Embryonic facial prominence (tissue), 1 donor: ENCODE measurements around the gene LENG1.

Experiments used
- DNase-seq: peaks from one replicate; pipeline ENCODE4 v3.0.0-alpha.2; 2016; ENCODE audit errors: extremely low spot score

Gene LENG1

DNA sequence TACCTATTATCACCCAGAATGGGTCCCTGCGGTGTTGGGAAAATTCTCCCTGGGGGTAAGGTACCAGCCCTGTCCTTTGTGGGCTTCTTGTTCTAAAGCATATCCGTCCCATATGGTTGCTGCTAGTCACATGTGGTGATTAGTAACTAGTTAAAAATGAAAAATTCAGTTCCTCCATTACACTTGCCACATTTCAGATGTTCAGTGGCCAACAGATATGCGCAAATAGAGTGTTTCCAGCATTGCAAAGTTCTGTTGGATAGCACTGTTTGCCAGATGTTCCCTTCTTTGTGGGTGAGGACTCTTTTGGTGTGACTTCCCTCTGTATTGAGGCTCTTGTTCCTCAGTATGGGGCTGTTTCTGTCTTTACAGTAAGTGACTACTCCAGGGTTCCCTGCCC lies 18.2 kb downstream of the LENG1 start:
- no peak for DNase-seq

GRCh38 chr19:54138489-54139256 lies 20.8 kb downstream of the LENG1 start:
- no peak for DNase-seq

GRCh38 chr19:54137699-54138488 lies 21.6 kb downstream of the LENG1 start, which contains the start of gene CNOT3:
Gene CNOT3, plus strand, starts transcription at chr19:54137762. Its CDS starts 5,217 bp downstream, at chr19:54142979.
- no peak for DNase-seq

DNA sequence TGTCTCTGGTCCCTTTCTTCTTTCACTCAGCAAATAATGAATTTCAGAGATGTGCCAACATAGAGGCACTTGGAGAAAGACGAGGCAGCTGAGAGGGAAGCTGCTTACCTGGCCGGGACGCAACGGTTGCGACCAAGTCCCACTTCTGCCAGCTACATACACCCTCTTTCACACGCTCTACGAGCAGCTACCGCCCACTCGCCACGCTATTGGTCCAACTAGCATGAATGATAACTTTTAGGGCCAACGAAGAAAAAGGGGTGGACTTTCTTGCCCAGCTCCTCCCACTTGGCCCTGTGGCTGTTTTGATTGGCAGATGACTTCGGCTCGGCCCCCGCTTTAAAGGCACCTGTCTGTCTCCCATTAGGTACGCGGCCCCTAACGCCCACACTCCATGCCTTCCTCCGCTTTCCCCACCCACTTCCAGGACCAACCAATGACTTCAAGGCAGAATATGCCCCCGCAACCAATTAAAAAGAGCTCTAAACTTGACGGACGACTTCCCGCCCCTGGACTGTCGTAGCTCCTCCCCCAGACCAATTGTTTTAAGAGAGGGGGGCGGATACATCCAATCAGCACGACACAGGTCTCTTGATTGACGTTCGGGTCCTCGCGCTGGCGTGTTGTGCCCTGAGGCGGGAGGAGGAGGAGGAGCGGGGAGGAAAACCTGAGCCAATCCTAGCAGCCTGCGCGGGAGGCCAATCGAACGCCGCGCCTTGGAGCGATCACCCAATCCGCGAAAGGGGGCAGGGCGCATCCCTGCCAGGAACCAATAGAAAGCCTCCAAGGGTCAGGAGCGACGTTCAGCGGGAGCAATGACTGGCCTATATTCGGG lies 22.4 kb downstream of the LENG1 start:
- DNase-seq: peak; percentile 100

GRCh38 chr19:54136086-54136863 lies 23.2 kb downstream of the LENG1 start:
- DNase-seq: no peak

- DNase-seq: no peak
Measured at GRCh38 chr19:54133957-54134590, 25.4 kb downstream of the LENG1 start.

DNA sequence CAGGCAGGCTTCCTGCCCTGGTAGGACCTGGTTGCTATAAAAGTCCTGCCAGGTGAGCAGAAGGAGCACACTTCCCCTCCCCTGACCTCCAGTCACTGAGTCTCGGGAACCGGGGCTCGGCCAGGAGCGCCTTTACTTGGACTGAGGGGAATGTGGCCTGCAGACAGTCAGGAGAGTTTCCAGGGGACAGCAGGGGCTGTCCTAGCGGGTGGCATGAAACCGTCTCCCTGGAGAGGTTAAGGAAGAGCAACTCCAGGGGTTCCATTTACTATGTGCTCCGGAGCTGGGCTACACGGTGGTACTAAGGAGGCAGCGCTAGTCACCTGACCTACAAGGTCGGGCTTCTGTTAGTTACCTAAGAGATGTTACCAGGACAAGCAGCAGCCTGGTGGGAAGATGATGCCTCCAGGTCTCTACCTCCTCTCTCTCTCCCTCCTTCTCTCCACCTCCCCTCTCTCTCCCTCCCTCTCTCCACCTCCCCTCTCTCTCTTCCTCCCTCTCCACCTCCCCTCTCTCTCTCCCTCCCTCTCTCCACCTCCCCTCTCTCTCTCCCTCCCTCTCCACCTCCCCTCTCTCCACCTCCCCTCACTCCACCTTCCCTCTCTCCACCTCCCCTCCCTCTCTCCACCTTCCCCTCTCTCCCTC lies 26.1 kb downstream of the LENG1 start:
- DNase-seq: peak; percentile 70

DNA sequence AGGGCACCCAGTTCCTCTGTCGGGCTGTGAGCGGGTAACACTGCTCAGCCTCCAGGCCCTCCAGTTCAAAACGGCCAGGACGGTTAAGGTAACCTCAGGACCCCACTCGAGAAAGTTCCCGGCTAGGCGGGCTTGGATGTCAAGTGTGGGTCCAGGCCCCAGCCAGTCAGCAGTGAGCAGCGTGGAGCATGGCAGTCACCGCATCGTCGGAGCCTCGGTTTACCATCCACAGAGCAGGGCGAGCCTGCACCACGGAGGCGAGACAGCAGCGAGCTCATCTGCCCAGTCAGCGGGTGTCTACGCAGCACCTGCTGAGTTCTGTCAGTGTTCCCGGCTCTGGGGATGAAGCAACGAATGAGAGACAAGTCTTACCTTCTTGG lies 29.9 kb downstream of the LENG1 start:
- DNase-seq: no peak

DNA sequence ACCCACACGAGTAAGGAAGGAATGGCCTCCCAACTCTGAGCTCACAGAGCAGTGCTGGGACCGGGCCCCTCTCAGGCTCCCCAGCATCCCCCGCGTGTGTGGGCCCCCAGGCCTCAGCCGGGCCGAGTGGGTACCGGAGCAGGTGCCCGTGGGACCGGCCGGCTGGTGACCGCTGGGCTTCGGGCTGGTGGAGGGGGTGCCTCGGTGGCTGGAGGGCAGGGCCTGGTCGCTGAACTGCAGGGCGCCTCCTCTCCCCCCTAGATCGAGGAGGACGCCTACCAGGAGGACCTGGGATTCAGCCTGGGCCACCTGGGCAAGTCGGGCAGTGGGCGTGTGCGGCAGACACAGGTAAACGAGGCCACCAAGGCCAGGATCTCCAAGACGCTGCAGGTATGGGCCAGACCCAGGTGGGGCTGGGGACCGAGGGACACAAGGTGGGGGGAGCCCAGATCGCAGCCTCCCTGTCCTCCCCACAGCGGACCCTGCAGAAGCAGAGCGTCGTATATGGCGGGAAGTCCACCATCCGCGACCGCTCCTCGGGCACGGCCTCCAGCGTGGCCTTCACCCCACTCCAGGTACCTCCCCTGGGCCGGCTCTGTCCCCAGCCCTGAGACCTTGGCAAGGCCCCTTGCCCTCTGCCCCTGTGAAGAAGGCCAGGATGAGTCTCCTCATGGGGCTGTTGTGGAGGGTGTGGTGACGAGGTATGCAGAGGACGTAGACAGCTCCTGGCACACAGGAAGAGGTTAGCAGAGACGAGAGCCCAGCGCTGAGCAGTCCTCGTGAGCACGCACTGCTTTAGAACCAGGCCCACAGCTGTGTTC lies 30.5 kb downstream of the LENG1 start:
- DNase-seq: no peak

DNA sequence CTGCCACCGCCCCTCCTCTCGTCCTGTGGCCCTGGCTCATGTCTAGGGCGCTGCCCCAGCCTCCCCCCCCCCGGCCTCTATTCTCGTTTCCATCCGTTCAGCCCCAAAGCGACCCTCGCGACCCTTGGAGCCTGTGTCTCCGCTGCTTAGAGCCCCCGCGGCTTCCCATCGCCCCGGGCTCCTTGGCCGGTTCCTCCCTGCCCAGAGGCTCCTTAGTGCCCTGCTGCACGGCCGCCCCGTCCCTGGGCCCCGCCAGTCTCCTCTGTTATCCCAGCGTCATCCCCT lies 31.1 kb downstream of the LENG1 start:
- no peak for DNase-seq

DNA sequence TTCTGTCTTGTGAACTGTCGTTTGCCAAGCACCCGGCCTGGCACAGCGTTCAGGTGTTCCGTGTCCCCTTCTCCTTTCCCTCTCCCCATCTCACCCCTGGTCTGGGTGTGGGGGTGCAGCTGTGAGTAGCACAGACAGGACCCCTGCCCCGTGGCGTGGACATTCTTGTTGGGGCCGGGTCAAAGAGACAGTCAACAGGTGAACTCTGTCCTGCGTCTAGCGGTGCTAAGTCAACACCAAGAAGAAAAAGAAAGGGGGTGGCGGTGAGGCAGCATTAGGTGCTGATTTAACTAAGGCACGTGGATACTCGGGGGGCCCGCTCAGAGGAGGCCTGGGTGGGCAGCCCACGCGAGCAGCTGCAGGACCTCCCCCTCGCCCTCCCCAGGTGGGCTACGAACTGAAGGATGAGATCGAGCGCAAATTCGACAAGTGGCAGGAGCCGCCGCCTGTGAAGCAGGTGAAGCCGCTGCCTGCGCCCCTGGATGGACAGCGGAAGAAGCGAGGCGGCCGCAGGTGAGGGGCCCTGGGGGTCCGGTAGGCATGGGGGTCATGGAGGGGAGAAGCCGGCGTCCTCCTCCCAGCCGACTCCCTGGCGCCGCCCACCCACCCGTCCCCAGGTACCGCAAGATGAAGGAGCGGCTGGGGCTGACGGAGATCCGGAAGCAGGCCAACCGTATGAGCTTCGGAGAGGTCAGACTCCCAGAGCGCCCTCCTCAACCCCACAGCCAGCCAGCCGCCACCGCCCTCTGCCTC lies 31.7 kb downstream of the LENG1 start:
- no peak for DNase-seq

- no peak for DNase-seq
Measured at GRCh38 chr19:54125713-54126112, 33.8 kb downstream of the LENG1 start.

DNA sequence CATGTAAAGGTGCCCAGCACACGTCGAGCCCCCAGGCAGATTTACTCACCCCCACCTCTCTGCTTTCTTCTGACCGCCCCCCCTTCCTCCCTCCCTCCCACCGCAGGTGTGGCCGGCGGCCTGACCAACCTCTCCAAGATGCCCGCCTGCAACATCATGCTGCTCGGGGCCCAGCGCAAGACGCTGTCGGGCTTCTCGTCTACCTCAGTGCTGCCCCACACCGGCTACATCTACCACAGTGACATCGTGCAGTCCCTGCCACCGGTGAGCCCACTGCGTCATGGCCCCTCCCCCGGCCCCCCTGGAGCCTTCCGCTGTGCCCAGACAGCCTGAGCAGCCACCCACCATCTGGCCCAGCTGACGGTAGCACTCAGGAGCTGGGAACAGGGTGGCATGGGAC lies 35.1 kb downstream of the LENG1 start:
- no peak for DNase-seq

DNA sequence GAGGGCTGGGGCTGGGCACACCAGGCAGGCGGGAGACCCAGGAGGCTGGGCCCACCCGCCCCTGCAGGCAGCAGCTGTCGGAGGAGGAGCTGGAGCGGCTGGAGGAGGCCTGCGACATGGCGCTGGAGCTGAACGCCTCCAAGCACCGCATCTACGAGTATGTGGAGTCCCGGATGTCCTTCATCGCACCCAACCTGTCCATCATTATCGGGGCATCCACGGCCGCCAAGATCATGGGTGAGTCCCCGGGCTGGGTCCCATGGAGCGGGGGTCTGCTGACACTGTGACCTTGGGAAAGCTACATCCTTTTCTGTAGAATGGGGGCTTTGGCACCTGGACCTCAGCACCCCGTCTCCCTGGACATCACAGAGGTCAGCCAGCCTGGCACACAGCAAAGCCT lies 35.8 kb downstream of the LENG1 start:
- DNase-seq: no peak

GRCh38 chr19:54121259-54121658 lies 38.3 kb downstream of the LENG1 start:
- DNase-seq: no peak

DNA sequence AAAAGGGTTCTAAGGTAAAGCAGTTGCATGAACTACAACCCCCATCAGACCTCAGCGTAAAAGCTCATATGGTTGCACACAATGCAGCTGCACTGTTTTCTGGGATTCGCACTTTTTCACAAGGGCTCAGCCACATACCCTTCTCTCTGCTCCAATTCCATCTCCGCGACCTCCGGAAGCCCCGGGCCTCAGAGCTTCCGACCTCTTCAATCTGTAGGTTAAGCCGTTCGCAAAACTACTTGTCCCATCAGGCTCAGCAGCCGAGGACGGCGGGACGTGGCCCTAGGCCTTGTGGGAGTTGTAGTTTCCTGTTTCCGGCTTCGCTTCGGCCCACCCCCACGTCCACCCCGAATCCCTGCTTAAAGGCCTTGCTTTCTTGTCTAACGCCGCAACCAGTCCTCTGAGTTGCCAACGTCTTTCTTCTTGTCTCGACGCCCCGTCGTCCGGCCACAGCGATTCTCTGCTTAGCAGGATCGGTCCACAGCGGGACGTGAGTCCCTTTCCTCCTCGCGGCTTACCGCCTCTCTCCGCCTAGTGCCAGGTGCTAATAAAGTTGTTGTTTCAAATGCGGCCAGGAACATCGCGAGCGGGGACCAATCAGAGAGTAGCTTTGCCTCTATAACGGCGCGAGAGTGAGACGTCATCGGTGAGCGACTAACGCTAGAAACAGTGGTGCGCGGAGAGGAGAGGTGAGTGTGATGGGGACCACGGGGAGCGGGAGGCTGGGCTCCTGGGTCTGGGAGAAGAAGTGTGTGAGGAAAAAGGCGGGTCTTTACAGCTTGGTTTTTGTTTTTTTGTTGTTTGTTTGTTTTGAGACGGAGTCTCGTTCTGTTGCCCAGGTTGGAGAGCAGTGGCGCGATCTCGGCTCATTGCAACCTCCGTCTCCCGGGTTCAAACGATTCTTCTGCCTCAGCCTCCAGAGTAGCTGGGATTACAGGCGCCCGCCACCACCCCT lies 44.1 kb downstream of the LENG1 start, which contains the start of the genes PRPF31 and TFPT:
PRPF31 (plus strand) TSS at position 646 of the 955 bp plus-strand sequence. CDS start 2,525 bp downstream, outside the sequence.
TFPT (minus strand) TSS at position 549 of the 955 bp plus-strand sequence; CDS start at position 161, 388 bp downstream.
- DNase-seq: peak; percentile 98

- DNase-seq: no peak
Measured at GRCh38 chr19:54114340-54115108, 45.0 kb downstream of the LENG1 start.
